WTC11 (cell line): ENCODE measurements around the gene TRAF2.

ENCODE experiments used
- ATF2 ChIP-seq: sonication (generic); formaldehyde crosslinking; IDR thresholded peaks from 2 replicates; pipeline ENCODE4 v1.8.1; 2022; ENCODE audit warnings: low read depth, missing genetic modification reagents, borderline replicate concordance
- CREM ChIP-seq: sonication (generic); formaldehyde crosslinking; IDR thresholded peaks from 2 replicates; pipeline ENCODE4 v1.8.1; 2022; ENCODE audit warnings: mild to moderate bottlenecking, missing genetic modification reagents, moderate library complexity
- CTCF ChIP-seq: fragments of 200-600 bp; IDR thresholded peaks from 2 replicates; pipeline ENCODE4 v1.8.0; 2022; ENCODE audit warnings: antibody characterized with exemption
- E2F4 ChIP-seq: sonication (generic); formaldehyde crosslinking; IDR thresholded peaks from 2 replicates; pipeline ENCODE4 v1.8.1; 2022; ENCODE audit warnings: low read depth, mild to moderate bottlenecking, moderate library complexity, missing genetic modification reagents, borderline replicate concordance
- GTF2I ChIP-seq: fragments of 250-450 bp; sonication (Bioruptor Pico); conservative IDR thresholded peaks from 2 replicates; pipeline ENCODE4 v1.4.0; 2021; ENCODE audit warnings: mild to moderate bottlenecking
- IRF2 ChIP-seq: sonication (generic); formaldehyde crosslinking; IDR thresholded peaks from 2 replicates; pipeline ENCODE4 v1.8.0; 2022; ENCODE audit warnings: low read depth, missing genetic modification reagents, borderline replicate concordance
- NR3C1 ChIP-seq: sonication (generic); formaldehyde crosslinking; conservative IDR thresholded peaks from 2 replicates; pipeline ENCODE4 v1.8.1; 2023; ENCODE audit warnings: low read depth, mild to moderate bottlenecking, missing genetic modification reagents
- ZNF219 ChIP-seq: sonication (generic); formaldehyde crosslinking; IDR thresholded peaks from 2 replicates; pipeline ENCODE4 v1.8.0; 2023; ENCODE audit warnings: missing genetic modification reagents, mild to moderate bottlenecking, borderline replicate concordance
- ZNF232 ChIP-seq: sonication (generic); formaldehyde crosslinking; IDR thresholded peaks from 2 replicates; pipeline ENCODE4 v1.8.0; 2022; ENCODE audit warnings: mild to moderate bottlenecking, missing genetic modification reagents
- ZNF423 ChIP-seq: fragments of 250-450 bp; sonication (Bioruptor Pico); IDR thresholded peaks from 2 replicates; pipeline ENCODE4 v2.1.2; 2022; ENCODE audit warnings: mild to moderate bottlenecking, moderate library complexity

- no peak for TF ChIP-seq ZNF423 (CRISPR knock-in tag)
- TF ChIP-seq CTCF: no peak
- TF ChIP-seq GTF2I (CRISPR knock-in tag): no peak
- TF ChIP-seq IRF2 (CRISPR knock-in tag): no peak
- peak; percentile 72; the same call in 1 of the 2 replicates for TF ChIP-seq CREM (CRISPR knock-in tag)
- TF ChIP-seq ZNF219: 0 out of 2 replicates have a peak, but pooled peaks have one; percentile 22
- no peak for TF ChIP-seq ZNF232 (CRISPR knock-in tag)
- no peak for TF ChIP-seq NR3C1
- TF ChIP-seq ATF2 (CRISPR knock-in tag): no peak
- TF ChIP-seq E2F4 (CRISPR knock-in tag): no peak
Measured at GRCh38 chr9:136885950-136886578, at the start of gene TRAF2.
